SU-DHL-6 (cell line): Measurements from ENCODE around the gene MTG2.

Source experiments
- H2AFZ ChIP-seq: fragments of 200-600 bp; sonication (generic); 2 replicates; pipeline ENCODE4 v1.6.1; 2014; ENCODE audit warnings: low read depth, mild to moderate bottlenecking, moderate library complexity, mixed read lengths, antibody characterized with exemption, low read length; ENCODE audit not compliant: severe bottlenecking
- H3F3A ChIP-seq: fragments of 200-600 bp; shearing (Covaris generic); 2 replicates; pipeline ENCODE4 v1.6.0; 2016; ENCODE audit warnings: antibody characterized with exemption, mild to moderate bottlenecking; ENCODE audit not compliant: insufficient read depth
- H3K27ac ChIP-seq: fragments of 200-600 bp; sonication (generic); 2 replicates; pipeline ENCODE4 v1.5.1; 2016; ENCODE audit warnings: low read depth, mild to moderate bottlenecking, low read length, moderate library complexity, mixed read lengths
- H3K27me3 ChIP-seq: fragments of 200-600 bp; sonication (generic), shearing (Covaris generic); 2 replicates; pipeline ENCODE4 v1.6.0; 2014; ENCODE audit warnings: mild to moderate bottlenecking, low read length
- H3K36me3 ChIP-seq: fragments of 200-600 bp; sonication (generic); 2 replicates; pipeline ENCODE4 v1.6.1; 2014; ENCODE audit warnings: mild to moderate bottlenecking, low read length, mixed read lengths
- H3K4me2 ChIP-seq: fragments of 300-600, 200-600 bp; shearing (Covaris generic), sonication (generic); 2 replicates; pipeline ENCODE4 v1.6.0; 2014; ENCODE audit warnings: low read length, low read depth, mild to moderate bottlenecking; ENCODE audit not compliant: poor library complexity, severe bottlenecking
- H3K4me3 ChIP-seq: fragments of 200-600 bp; sonication (generic); 2 replicates; pipeline ENCODE4 v1.5.1; 2014; ENCODE audit warnings: antibody characterized with exemption, low read length, mild to moderate bottlenecking, mixed read lengths; ENCODE audit not compliant: insufficient read depth, poor library complexity, severe bottlenecking
- H3K79me2 ChIP-seq: fragments of 200-600 bp; sonication (generic); 2 replicates; pipeline ENCODE4 v1.6.1; 2014; ENCODE audit warnings: mild to moderate bottlenecking, low read length, moderate library complexity; ENCODE audit not compliant: insufficient read depth
- H3K9ac ChIP-seq: fragments of 200-600 bp; sonication (generic); 2 replicates; pipeline ENCODE4 v1.7.0; 2014; ENCODE audit warnings: mild to moderate bottlenecking, low read length
- H3K9me2 ChIP-seq: fragments of 200-600 bp; sonication (generic); replicated peaks from 2 replicates; pipeline ENCODE4 v1.6.1; 2014; ENCODE audit warnings: low read length; ENCODE audit not compliant: insufficient read depth
- H3K9me3 ChIP-seq: fragments of 200-600 bp; sonication (generic); 2 replicates; pipeline ENCODE4 v1.6.1; 2014; ENCODE audit warnings: low read length, mixed read lengths; ENCODE audit not compliant: insufficient read depth
- H4K20me1 ChIP-seq: fragments of 200-600 bp; sonication (generic); 2 replicates; pipeline ENCODE4 v1.6.1; 2014; ENCODE audit warnings: low read depth, mild to moderate bottlenecking, antibody characterized with exemption, low read length, moderate library complexity, mixed read lengths
- CTCF ChIP-seq: fragments of 200-600 bp; sonication (generic); IDR thresholded peaks from one replicate; pipeline ENCODE4 v1.5.1; 2017; ENCODE audit warnings: antibody characterized with exemption, mild to moderate bottlenecking, low read length, moderate library complexity; ENCODE audit not compliant: insufficient read depth, poor library complexity, severe bottlenecking
- EZH2phosphoT487 ChIP-seq: fragments of 200-600 bp; sonication (generic), shearing (Covaris generic); conservative IDR thresholded peaks from 2 replicates; pipeline ENCODE4 v1.6.1; 2018; ENCODE audit warnings: mild to moderate bottlenecking, antibody characterized with exemption, low read length, moderate library complexity, mixed read lengths

MTG2 gene

GRCh38 chr20:62141397-62142251 is 41.2 kb upstream of the MTG2 start:
- Histone ChIP-seq H3F3A (peaks cover 12% of the 10 kb centered on the region), H3K27ac (peak overlapping the region; percentile 60; the same call in 1 of the 2 replicates), H3K4me2 (peak overlapping the region; percentile 88), H3K36me3 (peaks cover 7% of the 10 kb centered on the region), H3K9ac (peak overlapping the region; percentile 76), H3K9me3 (no peaks in the 10 kb centered on the region), H4K20me1 (peaks cover 4% of the 10 kb centered on the region; the same call in 1 of the 2 replicates), H3K9me2 (no peaks in the 10 kb centered on the region), H3K79me2 (peaks cover 57% of the 10 kb centered on the region), H2AFZ (no peak overlapping the region), H3K27me3 (no peaks in the 10 kb centered on the region), H3K4me3 (peak overlapping the region; percentile 80)
- TF ChIP-seq EZH2phosphoT487 (no peak), CTCF (peak; percentile 28)

GRCh38 chr20:62142252-62143080 is 40.4 kb upstream of the MTG2 start:
- Histone ChIP-seq H3K27me3 (no peaks in the 10 kb centered on the region), H3K9ac (peak overlapping the region; percentile 76), H3K4me3 (peak overlapping the region; percentile 80), H3K9me2 (no peaks in the 10 kb centered on the region), H4K20me1 (peaks cover 4% of the 10 kb centered on the region; the same call in 1 of the 2 replicates), H3K9me3 (no peaks in the 10 kb centered on the region), H3F3A (peaks cover 4% of the 10 kb centered on the region; the same call in 1 of the 2 replicates), H2AFZ (no peak overlapping the region), H3K79me2 (peaks cover 65% of the 10 kb centered on the region), H3K27ac (peak overlapping the region; percentile 60), H3K36me3 (peaks cover 5% of the 10 kb centered on the region), H3K4me2 (peak overlapping the region; percentile 88)
- no peak for TF ChIP-seq CTCF
- no peak for TF ChIP-seq EZH2phosphoT487

DNA sequence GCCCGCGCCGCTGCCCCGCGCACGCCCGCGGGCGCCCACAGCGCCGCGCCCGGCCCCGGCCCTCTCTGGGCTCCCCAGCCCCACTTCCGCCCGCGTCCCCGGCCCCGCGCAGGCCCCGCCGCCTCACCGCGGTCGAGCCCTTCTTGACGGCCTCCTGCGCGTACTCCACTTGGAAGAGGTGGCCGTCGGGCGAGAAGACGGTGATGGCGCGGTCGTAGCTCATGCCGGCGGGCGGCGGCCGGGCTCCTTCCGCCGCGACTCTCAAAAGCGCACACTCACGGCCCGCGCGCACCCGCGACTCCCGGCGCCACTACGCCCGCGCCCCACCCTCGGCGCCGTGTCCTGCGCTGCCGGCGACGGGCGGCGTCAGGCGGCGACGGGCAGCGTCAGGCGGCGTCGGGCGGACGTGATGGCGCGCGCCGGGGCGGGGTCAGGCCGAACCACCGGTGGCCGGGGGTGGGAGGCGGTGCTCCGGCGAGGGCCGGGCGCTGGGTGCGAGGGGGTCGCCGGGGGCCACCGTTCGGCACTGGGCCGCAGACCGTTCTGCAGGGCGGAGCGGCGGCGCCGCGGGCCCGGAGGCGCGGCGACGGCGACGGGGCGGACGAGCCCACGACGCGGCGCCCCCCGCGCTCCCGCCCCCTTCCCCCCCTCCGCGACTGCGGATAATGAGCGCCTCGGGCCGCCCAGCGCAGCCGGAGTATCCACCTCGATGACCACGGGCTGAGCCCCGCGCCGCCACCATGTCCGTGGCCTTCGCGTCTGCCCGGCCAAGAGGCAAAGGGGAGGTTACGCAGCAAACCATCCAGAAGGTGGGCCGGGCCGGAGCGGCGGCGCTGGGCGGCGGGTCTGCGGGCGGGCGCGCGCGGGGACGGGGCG is 39.5 kb upstream of the MTG2 start, which contains the start of the genes PSMA7 and SS18L1:
TSS of gene PSMA7 (minus strand) at position 314 of the 876 bp plus-strand sequence. CDS start at position 223, 91 bp downstream.
TSS of gene SS18L1 (plus strand) at position 689 of the 876 bp plus-strand sequence. CDS start at position 741, 52 bp downstream.
- no peak for TF ChIP-seq CTCF
- TF ChIP-seq EZH2phosphoT487, result no peak
- Histone ChIP-seq H3K27me3 (no peaks in the 10 kb centered on the region), H3F3A (no peaks in the 10 kb centered on the region), H3K36me3 (peaks cover 5% of the 10 kb centered on the region; the same call in 1 of the 2 replicates), H2AFZ (peak within 1 kb of the TSS; percentile 27), H3K9me2 (no peaks in the 10 kb centered on the region), H4K20me1 (peaks cover 4% of the 10 kb centered on the region; the same call in 1 of the 2 replicates), H3K4me2 (peak within 1 kb of the TSS; percentile 88), H3K79me2 (peaks cover 71% of the 10 kb centered on the region), H3K9me3 (no peaks in the 10 kb centered on the region), H3K27ac (peak within 1 kb of the TSS; percentile 60), H3K4me3 (peak within 1 kb of the TSS; percentile 80), H3K9ac (peak within 1 kb of the TSS; percentile 76)
